ENCODE data around the gene CEP170B.

DNA sequence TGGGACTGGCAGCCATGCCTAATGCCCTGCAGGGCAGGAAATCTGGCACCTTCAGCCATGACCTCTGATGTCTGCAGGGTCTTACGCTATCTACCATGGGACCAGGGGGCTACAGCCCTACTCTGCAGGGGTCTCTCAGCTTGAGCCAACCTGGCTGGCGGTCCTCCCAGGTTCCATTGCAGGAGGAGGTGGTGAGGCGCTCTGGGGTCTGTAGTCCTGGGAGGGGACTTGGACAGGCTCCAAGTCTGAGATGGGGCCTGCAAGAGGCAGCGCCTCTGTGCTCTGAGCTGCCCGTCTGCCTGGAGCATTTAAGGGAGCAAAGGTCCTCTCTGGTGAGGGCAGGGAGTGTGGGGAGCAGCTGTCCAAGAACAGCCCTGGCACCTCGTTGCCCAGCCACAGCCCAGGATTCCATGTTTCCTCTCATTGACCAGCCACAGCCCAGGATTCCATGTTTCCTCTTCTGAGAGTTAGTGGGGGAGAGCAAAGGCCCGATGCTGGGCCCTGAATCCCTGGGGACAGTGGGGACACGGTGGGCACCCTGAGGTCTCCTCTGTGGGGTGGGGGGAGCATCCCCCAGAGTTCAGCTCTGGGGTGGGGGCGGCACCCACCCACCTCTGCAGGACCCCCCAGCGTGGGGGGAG lies 60.3 kb downstream of the CEP170B start:
- TF ChIP-seq, protein P1, sequence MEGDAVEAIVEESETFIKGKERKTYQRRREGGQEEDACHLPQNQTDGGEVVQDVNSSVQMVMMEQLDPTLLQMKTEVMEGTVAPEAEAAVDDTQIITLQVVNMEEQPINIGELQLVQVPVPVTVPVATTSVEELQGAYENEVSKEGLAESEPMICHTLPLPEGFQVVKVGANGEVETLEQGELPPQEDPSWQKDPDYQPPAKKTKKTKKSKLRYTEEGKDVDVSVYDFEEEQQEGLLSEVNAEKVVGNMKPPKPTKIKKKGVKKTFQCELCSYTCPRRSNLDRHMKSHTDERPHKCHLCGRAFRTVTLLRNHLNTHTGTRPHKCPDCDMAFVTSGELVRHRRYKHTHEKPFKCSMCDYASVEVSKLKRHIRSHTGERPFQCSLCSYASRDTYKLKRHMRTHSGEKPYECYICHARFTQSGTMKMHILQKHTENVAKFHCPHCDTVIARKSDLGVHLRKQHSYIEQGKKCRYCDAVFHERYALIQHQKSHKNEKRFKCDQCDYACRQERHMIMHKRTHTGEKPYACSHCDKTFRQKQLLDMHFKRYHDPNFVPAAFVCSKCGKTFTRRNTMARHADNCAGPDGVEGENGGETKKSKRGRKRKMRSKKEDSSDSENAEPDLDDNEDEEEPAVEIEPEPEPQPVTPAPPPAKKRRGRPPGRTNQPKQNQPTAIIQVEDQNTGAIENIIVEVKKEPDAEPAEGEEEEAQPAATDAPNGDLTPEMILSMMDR (conservative IDR thresholded peaks at IDR 0.05; ENCODE audit: low read length): no peak
- TF ChIP-seq EZH2phosphoT487 (IDR thresholded peaks at IDR 0.05; ENCODE audit: borderline replicate concordance): no peak

All from Loucy (cell line).